ENCODE data around the gene IFNL3. TPM values are rescaled to one million over a fixed set of nuclear protein-coding genes. Genes with fewer than 3 reads are reported as not detected.
"Not testable (repeated sequence)": the region's sequence is repeated elsewhere in the genome, so short reads cannot be mapped to it uniquely, and the experiment has no call there.

The IFNL3 gene
- total RNA-seq (2014; rRNA removed; shearing (Covaris generic)) (not detected in 2 replicates), polyA plus RNA-seq (2016; fragmentation: Nextera tagmentation; extraction: Ambion mirVana) (not detected in 2 replicates)

GRCh38 chr19:39244410-39245100 is at the start of gene IFNL3:
Gene IFNL3 (minus strand): TSS chr19:39245006. CDS start chr19:39244967, 39 bp downstream.
- H3K9me2 ChIP-seq (ENCODE audit: insufficient read depth); DNase-seq; H2AFZ ChIP-seq; H3K4me1 ChIP-seq (ENCODE audit: insufficient read depth); H4K20me1 ChIP-seq (ENCODE audit: insufficient read depth); H3K27ac ChIP-seq; H3K9ac ChIP-seq; H3K4me3 ChIP-seq; H3K36me3 ChIP-seq (ENCODE audit: low read depth); H3K79me2 ChIP-seq (ENCODE audit: insufficient read depth); H3F3A ChIP-seq (ENCODE audit: insufficient read depth); H3K4me2 ChIP-seq (ENCODE audit: unreplicated experiment); H3K9me3 ChIP-seq (ENCODE audit: low read depth); in situ Hi-C loops (cut with MboI): not testable (repeated sequence)
- peaks cover 41% of the 10 kb centered on the region for H3K27me3 ChIP-seq (replicated peaks; ENCODE audit: insufficient read depth)
- 74 to 76% methylated on average over 8 to 11 of the region's 12 CpGs for WGBS, 2 experiments (ENCODE audit: low coverage in 1 of 2, low lambda C conversion rate in 2 of 2, missing lambda C conversion rate in 2 of 2)

- no peak for TF ChIP-seq EZH2phosphoT487 (IDR thresholded peaks at IDR 0.05; ENCODE audit: insufficient read depth, low read depth)
- TF ChIP-seq EZH2 (IDR thresholded peaks at IDR 0.05; ENCODE audit: insufficient read depth, poor library complexity, severe bottlenecking) = no peak
- H3F3A ChIP-seq (ENCODE audit: insufficient read depth) = no peaks in the 10 kb centered on the region
- no peaks in the 10 kb centered on the region for H4K20me1 ChIP-seq (ENCODE audit: insufficient read depth)
- H3K9me2 ChIP-seq (ENCODE audit: insufficient read depth) = no peaks in the 10 kb centered on the region
- peaks cover 23% of the 10 kb centered on the region for H3K27me3 ChIP-seq (replicated peaks; ENCODE audit: insufficient read depth)
- in situ Hi-C loops (cut with MboI) = no loop called here
- H3K9ac ChIP-seq = no peak overlapping the region
- no peak overlapping the region for H2AFZ ChIP-seq
- H3K36me3 ChIP-seq (ENCODE audit: low read depth) = no peaks in the 10 kb centered on the region
- WGBS, 2 experiments (ENCODE audit: low coverage in 1 of 2, low lambda C conversion rate in 2 of 2, missing lambda C conversion rate in 2 of 2) = 42 to 44% methylated on average over 4 of the region's 4 CpGs
- no peaks in the 10 kb centered on the region for H3K4me1 ChIP-seq (ENCODE audit: insufficient read depth)
- no peak overlapping the region for H3K4me2 ChIP-seq (ENCODE audit: unreplicated experiment)
- no peaks in the 10 kb centered on the region for H3K79me2 ChIP-seq (ENCODE audit: insufficient read depth)
- no peak overlapping the region for H3K27ac ChIP-seq
- H3K9me3 ChIP-seq (ENCODE audit: low read depth) = no peaks in the 10 kb centered on the region
- DNase-seq = no peak
- no peak overlapping the region for H3K4me3 ChIP-seq
These were observed 48.6 kb upstream of the IFNL3 start for GRCh38 chr19:39293394-39293793.

- Histone ChIP-seq H3K4me3 (no peak overlapping the region), H3K9me3 (ENCODE audit: low read depth) (no peaks in the 10 kb centered on the region), H3F3A (ENCODE audit: insufficient read depth) (no peaks in the 10 kb centered on the region), H3K9me2 (ENCODE audit: insufficient read depth) (no peaks in the 10 kb centered on the region), H2AFZ (no peak overlapping the region), H3K36me3 (ENCODE audit: low read depth) (no peaks in the 10 kb centered on the region), H3K27me3 (replicated peaks; ENCODE audit: insufficient read depth) (peaks cover 17% of the 10 kb centered on the region), H3K4me1 (ENCODE audit: insufficient read depth) (no peaks in the 10 kb centered on the region), H3K27ac (no peak overlapping the region), H3K4me2 (ENCODE audit: unreplicated experiment) (no peak overlapping the region), H3K9ac (no peak overlapping the region), H4K20me1 (ENCODE audit: insufficient read depth) (no peaks in the 10 kb centered on the region), H3K79me2 (ENCODE audit: insufficient read depth) (no peaks in the 10 kb centered on the region)
- DNase-seq = no peak
- 7 to 8% methylated on average over 1 of the region's 1 CpG for WGBS, 2 experiments (ENCODE audit: low coverage in 1 of 2, low lambda C conversion rate in 2 of 2, missing lambda C conversion rate in 2 of 2)
- TF ChIP-seq EZH2phosphoT487 (IDR thresholded peaks at IDR 0.05; ENCODE audit: insufficient read depth, low read depth) (no peak), EZH2 (IDR thresholded peaks at IDR 0.05; ENCODE audit: insufficient read depth, poor library complexity, severe bottlenecking) (no peak)
- in situ Hi-C loops (cut with MboI) = no loop called here
These were observed 39.2 kb upstream of the IFNL3 start for GRCh38 chr19:39284032-39284431.

GRCh38 chr19:39282021-39282420 is 37.2 kb upstream of the IFNL3 start:
- H3K4me3 ChIP-seq = no peak overlapping the region
- no peaks in the 10 kb centered on the region for H4K20me1 ChIP-seq (ENCODE audit: insufficient read depth)
- no peaks in the 10 kb centered on the region for H3K36me3 ChIP-seq (ENCODE audit: low read depth)
- H2AFZ ChIP-seq = no peak overlapping the region
- in situ Hi-C loops (cut with MboI) = no loop called here
- peaks cover 15% of the 10 kb centered on the region; the same call in 1 of the 2 replicates for H3K27me3 ChIP-seq (replicated peaks; ENCODE audit: insufficient read depth)
- no peak overlapping the region for H3K27ac ChIP-seq
- DNase-seq = no peak
- H3K9me2 ChIP-seq (ENCODE audit: insufficient read depth) = no peaks in the 10 kb centered on the region
- no peak overlapping the region for H3K9ac ChIP-seq
- WGBS, 2 experiments (ENCODE audit: low coverage in 1 of 2, low lambda C conversion rate in 2 of 2, missing lambda C conversion rate in 2 of 2) = 5 to 9% methylated on average over 1 of the region's 1 CpG
- TF ChIP-seq EZH2 (IDR thresholded peaks at IDR 0.05; ENCODE audit: insufficient read depth, poor library complexity, severe bottlenecking) = no peak
- no peak for TF ChIP-seq EZH2phosphoT487 (IDR thresholded peaks at IDR 0.05; ENCODE audit: insufficient read depth, low read depth)
- H3K9me3 ChIP-seq (ENCODE audit: low read depth) = no peaks in the 10 kb centered on the region
- no peaks in the 10 kb centered on the region for H3K4me1 ChIP-seq (ENCODE audit: insufficient read depth)
- H3K79me2 ChIP-seq (ENCODE audit: insufficient read depth) = no peaks in the 10 kb centered on the region
- H3K4me2 ChIP-seq (ENCODE audit: unreplicated experiment) = no peak overlapping the region
- no peaks in the 10 kb centered on the region for H3F3A ChIP-seq (ENCODE audit: insufficient read depth)

All from GM23248 (cell line).